PC-3 (cell line): ENCODE data around the gene DHX29.

Source experiments
- CTCF ChIP-seq: fragments of 300-600 bp; sonication (generic); conservative IDR thresholded peaks from 2 replicates; pipeline ENCODE4 v1.5.1; 2017; ENCODE audit warnings: antibody characterized with exemption, low read depth, mild to moderate bottlenecking, low read length
- EZH2 ChIP-seq: fragments of 300-600 bp; sonication (generic); IDR thresholded peaks from one replicate; pipeline ENCODE4 v1.6.1; 2017; ENCODE audit warnings: antibody characterized with exemption, mild to moderate bottlenecking, low read length; ENCODE audit not compliant: unreplicated experiment

- no peak for TF ChIP-seq CTCF
- TF ChIP-seq EZH2, result no peak
These were observed 65.7 kb downstream of the DHX29 start for GRCh38 chr5:55241746-55242145.
